ENCODE data around the gene KRTAP4-12.

GRCh38 chr17:41098481-41098880 lies 25.5 kb downstream of the KRTAP4-12 start:
- TF ChIP-seq POLR2A (IDR thresholded peaks at IDR 0.05) = no peak
- no peak for TF ChIP-seq POLR2AphosphoS5 (IDR thresholded peaks at IDR 0.05)
